Measurements from ENCODE around the gene CENPB.

DNA sequence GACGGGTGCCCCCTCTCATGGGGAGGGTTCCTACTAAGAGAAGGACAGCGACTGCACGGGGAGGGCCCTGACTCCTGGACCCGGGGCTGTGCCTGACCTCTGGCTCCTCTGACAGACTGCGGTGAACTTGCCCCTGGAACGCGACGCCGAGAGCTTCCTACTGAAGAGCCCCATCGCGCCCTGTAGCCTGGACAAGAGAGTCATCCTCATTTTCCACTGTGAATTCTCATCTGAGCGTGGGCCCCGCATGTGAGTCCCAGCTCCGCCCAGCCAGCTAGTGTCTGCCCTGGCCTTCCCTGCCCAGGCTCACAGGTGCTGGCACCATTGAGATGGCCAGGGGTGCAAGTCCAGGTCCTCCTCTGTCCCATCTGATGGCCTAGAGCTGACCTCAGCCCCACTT is 16.7 kb upstream of the CENPB start:
- TF ChIP-seq, protein P1, sequence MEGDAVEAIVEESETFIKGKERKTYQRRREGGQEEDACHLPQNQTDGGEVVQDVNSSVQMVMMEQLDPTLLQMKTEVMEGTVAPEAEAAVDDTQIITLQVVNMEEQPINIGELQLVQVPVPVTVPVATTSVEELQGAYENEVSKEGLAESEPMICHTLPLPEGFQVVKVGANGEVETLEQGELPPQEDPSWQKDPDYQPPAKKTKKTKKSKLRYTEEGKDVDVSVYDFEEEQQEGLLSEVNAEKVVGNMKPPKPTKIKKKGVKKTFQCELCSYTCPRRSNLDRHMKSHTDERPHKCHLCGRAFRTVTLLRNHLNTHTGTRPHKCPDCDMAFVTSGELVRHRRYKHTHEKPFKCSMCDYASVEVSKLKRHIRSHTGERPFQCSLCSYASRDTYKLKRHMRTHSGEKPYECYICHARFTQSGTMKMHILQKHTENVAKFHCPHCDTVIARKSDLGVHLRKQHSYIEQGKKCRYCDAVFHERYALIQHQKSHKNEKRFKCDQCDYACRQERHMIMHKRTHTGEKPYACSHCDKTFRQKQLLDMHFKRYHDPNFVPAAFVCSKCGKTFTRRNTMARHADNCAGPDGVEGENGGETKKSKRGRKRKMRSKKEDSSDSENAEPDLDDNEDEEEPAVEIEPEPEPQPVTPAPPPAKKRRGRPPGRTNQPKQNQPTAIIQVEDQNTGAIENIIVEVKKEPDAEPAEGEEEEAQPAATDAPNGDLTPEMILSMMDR (IDR thresholded peaks at IDR 0.05) = no peak
- TF ChIP-seq POLR2A (IDR thresholded peaks at IDR 0.05) = no peak
